BLaER1 (cell line): Measurements from ENCODE around the gene EHHADH.
A peak's percentile ranks its signal among the peaks of the same experiment; 100 is the strongest.

Source experiments
- H3K27ac ChIP-seq: shearing (Covaris generic); formaldehyde crosslinking; 2 replicates; pipeline ENCODE4 v1.8.1; 2022
- H3K27me3 ChIP-seq: shearing (Covaris generic); formaldehyde crosslinking; 2 replicates; pipeline ENCODE4 v1.8.1; 2022
- H3K36me3 ChIP-seq: shearing (Covaris generic); formaldehyde crosslinking; 2 replicates; pipeline ENCODE4 v1.8.1; 2022
- H3K4me1 ChIP-seq: shearing (Covaris generic); formaldehyde crosslinking; 2 replicates; pipeline ENCODE4 v1.8.1; 2022
- H3K4me2 ChIP-seq: shearing (Covaris generic); formaldehyde crosslinking; 2 replicates; pipeline ENCODE4 v1.8.1; 2022
- H3K4me3 ChIP-seq: shearing (Covaris generic); formaldehyde crosslinking; 2 replicates; pipeline ENCODE4 v1.8.1; 2022
- H3K9ac ChIP-seq: shearing (Covaris generic); formaldehyde crosslinking; 2 replicates; pipeline ENCODE4 v1.8.1; 2022
- H3K9me3 ChIP-seq: shearing (Covaris generic); formaldehyde crosslinking; 2 replicates; pipeline ENCODE4 v1.8.1; 2022
- H4K20me1 ChIP-seq: shearing (Covaris generic); formaldehyde crosslinking; 2 replicates; pipeline ENCODE4 v1.8.1; 2022
- Cebpa-rat ChIP-seq: shearing (Covaris generic); IDR thresholded peaks from 2 replicates; pipeline ENCODE4 v1.8.1; 2022

Gene EHHADH

DNA sequence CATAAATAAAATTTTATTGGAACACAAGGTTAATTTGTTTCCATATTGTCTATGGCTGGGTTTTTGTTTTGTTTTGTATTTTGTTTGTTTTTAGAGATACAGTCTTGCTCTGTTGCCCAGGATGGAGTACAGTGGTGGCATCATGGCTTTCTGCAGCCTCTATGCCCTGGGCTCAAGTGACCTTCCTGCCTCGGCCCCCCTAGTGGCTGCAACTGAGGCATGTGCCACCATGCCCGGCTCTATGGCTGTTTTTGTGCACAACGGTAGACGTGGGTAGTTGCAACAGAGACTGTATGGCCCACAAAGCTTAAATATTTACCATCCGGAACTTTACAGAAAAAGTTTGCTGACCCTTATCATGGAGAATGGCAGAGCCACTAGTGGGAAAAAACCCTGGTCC is 54.2 kb downstream of the EHHADH start:
- H3K4me2 ChIP-seq: no peak overlapping the region
- no peak for TF ChIP-seq Cebpa-rat
- no peak overlapping the region for H3K4me3 ChIP-seq

DNA sequence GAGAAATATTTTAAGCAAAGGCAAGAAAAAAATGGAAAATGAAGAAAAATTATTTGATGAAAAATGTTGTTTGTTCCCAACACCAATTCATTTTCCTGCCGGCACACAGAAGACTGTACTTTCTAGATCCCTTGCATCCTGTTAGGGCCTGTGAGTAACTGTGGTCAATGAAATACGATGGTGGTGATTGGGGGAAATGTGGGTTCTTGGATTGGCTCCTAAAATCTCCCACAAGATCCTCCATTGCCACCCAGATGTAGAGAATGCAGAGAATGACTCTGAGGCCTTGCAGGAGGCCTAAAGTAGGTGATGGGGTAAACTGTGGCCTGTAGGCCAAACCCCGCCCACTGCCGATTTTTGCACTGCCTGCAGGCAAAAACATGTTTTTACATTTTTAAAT is 54.6 kb downstream of the EHHADH start:
- no peaks in the 10 kb centered on the region for H3K4me1 ChIP-seq
- H3K9ac ChIP-seq: no peak overlapping the region
- H3K4me2 ChIP-seq: no peak overlapping the region
- H4K20me1 ChIP-seq: no peaks in the 10 kb centered on the region
- H3K4me3 ChIP-seq: no peak overlapping the region
- no peaks in the 10 kb centered on the region for H3K9me3 ChIP-seq
- no peaks in the 10 kb centered on the region for H3K27me3 ChIP-seq
- TF ChIP-seq Cebpa-rat: no peak
- H3K36me3 ChIP-seq: no peaks in the 10 kb centered on the region
- H3K27ac ChIP-seq: no peak overlapping the region

More for the DNA sequence above, 54.2 kb downstream of the EHHADH start:
- no peak overlapping the region for H3K9ac ChIP-seq
- H3K4me1 ChIP-seq: no peaks in the 10 kb centered on the region
- H4K20me1 ChIP-seq: no peaks in the 10 kb centered on the region
- no peaks in the 10 kb centered on the region for H3K9me3 ChIP-seq
- no peaks in the 10 kb centered on the region for H3K36me3 ChIP-seq
- no peak overlapping the region for H3K27ac ChIP-seq
- H3K27me3 ChIP-seq: no peaks in the 10 kb centered on the region

DNA sequence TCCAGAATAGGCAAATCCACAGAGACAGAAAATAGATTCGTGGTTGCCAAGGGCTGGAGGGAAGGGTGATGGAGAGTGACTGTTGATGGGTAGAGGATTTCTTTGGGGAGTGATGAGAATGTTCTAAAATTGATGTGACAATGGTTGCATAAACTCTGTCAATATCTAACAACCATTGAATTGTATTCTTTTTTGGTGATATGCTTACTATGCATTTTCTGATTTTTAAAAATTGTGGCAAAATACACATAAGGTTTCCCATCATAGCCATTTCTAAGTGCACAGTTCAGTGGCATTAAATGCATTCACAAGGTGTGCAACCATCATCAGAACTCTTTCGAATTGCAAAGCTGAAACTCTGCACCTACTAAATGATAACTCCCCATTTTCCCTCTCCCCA is 56.8 kb downstream of the EHHADH start:
- Histone ChIP-seq H3K36me3 (no peaks in the 10 kb centered on the region), H3K9ac (no peak overlapping the region), H3K4me2 (no peak overlapping the region), H3K27me3 (no peaks in the 10 kb centered on the region), H3K4me3 (no peak overlapping the region), H4K20me1 (no peaks in the 10 kb centered on the region), H3K27ac (no peak overlapping the region), H3K9me3 (no peaks in the 10 kb centered on the region), H3K4me1 (no peaks in the 10 kb centered on the region)
- TF ChIP-seq Cebpa-rat: no peak

DNA sequence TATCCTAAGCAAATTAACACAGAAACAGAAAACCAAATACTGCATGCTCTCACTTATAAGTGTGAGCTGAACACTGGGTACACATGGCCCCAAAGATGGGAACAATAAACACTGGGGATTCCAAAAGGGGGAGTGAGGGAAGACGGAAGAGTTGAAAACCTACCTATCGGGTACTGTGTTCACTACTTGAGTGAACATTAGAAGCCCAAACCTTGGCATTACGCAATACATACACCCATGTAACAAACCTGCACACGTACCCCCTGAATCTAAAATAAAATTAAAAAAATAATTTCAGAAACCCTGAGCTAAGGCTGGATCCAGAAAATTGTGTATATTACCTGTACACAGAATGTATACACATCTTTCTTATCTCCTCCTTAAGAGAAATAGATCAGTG is 58.2 kb downstream of the EHHADH start:
- H3K36me3 ChIP-seq: no peaks in the 10 kb centered on the region
- no peak overlapping the region for H3K4me3 ChIP-seq
- H3K9me3 ChIP-seq: no peaks in the 10 kb centered on the region
- H3K27me3 ChIP-seq: no peaks in the 10 kb centered on the region
- no peak overlapping the region for H3K9ac ChIP-seq
- H3K4me1 ChIP-seq: no peaks in the 10 kb centered on the region
- TF ChIP-seq Cebpa-rat: peak; percentile 69; the same call in 1 of the 2 replicates
- H4K20me1 ChIP-seq: no peaks in the 10 kb centered on the region
- no peak overlapping the region for H3K4me2 ChIP-seq
- no peak overlapping the region for H3K27ac ChIP-seq

DNA sequence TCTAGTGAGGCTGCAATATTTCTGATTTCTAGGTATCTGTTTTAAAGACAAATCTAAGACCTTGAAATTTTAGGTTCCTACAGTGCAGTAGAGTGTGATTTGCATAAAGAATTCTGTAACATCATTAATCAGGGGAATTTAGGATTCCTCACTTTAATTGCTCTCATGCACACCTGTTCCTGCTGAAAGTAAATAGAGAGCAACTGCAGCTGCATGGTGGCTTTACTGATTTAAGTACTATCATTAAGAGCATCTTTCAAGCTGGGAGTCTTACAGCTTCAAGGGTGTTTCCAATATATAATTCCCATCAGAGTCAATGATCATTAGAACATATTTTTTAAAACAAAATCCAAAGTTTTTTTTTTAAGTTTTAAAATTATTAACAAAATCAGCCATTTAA is 65.0 kb downstream of the EHHADH start:
- H3K27ac ChIP-seq: no peak overlapping the region
- H3K27me3 ChIP-seq: no peaks in the 10 kb centered on the region
- H3K9me3 ChIP-seq: no peaks in the 10 kb centered on the region
- no peaks in the 10 kb centered on the region for H3K36me3 ChIP-seq
- no peaks in the 10 kb centered on the region for H4K20me1 ChIP-seq
- no peaks in the 10 kb centered on the region for H3K4me1 ChIP-seq
- no peak overlapping the region for H3K4me2 ChIP-seq
- H3K4me3 ChIP-seq: no peak overlapping the region
- no peak for TF ChIP-seq Cebpa-rat
- H3K9ac ChIP-seq: no peak overlapping the region

DNA sequence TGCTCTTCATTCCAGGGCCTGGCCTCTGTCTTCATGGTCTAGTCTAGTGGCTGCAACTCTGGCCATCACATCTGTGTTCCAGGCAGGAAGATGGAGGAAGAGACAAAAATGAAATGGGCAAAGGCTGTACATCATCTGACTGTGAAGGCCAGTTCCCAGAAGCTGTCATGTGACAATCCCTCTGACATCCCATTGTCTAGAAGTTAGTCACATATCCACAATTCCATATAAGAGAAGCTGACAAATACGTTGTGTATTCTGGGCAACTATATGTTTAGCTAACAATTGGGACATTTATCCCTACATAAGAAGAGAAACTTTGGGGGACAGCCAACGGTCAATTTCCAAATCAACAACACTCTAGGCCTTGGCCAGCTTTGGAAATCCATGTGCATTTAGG is 66.5 kb downstream of the EHHADH start:
- Histone ChIP-seq H3K36me3 (no peaks in the 10 kb centered on the region), H3K9ac (no peak overlapping the region), H4K20me1 (no peaks in the 10 kb centered on the region), H3K4me3 (no peak overlapping the region), H3K4me2 (no peak overlapping the region), H3K27me3 (no peaks in the 10 kb centered on the region), H3K4me1 (no peaks in the 10 kb centered on the region), H3K27ac (no peak overlapping the region), H3K9me3 (no peaks in the 10 kb centered on the region)
- TF ChIP-seq Cebpa-rat: no peak

DNA sequence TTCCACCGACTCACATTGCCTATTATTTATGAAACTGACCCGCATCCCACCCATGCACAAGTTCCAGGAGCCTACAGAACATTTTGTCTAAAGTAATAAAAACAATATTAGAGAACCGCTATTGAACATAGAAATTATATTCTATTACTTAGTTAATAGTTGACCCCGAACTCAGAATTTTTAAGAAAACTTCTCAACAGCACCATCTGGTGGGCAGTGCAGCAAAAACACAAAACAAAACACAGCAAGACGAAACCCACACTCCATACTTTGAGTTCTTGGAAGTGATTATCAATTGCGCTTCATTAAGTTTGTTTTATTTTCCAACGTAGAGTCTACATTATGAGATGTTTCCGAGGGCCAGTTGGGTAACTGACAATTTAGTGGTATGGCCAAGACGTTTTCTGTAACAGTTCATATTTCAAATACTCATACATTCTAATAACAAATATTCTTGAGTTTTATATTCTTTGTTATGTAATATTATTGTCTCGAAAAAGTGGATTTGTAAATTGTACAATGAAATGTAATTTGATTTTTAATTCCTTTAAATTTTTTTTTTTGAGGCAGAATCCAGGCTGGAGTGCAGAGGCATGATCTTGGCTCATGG is 77.0 kb downstream of the EHHADH start:
- Histone ChIP-seq H3K27me3 (no peaks in the 10 kb centered on the region), H4K20me1 (no peaks in the 10 kb centered on the region), H3K9me3 (no peaks in the 10 kb centered on the region), H3K27ac (no peak overlapping the region), H3K4me2 (no peak overlapping the region), H3K36me3 (no peaks in the 10 kb centered on the region), H3K4me1 (peaks cover 20% of the 10 kb centered on the region), H3K9ac (no peak overlapping the region), H3K4me3 (no peak overlapping the region)
- TF ChIP-seq Cebpa-rat: no peak

DNA sequence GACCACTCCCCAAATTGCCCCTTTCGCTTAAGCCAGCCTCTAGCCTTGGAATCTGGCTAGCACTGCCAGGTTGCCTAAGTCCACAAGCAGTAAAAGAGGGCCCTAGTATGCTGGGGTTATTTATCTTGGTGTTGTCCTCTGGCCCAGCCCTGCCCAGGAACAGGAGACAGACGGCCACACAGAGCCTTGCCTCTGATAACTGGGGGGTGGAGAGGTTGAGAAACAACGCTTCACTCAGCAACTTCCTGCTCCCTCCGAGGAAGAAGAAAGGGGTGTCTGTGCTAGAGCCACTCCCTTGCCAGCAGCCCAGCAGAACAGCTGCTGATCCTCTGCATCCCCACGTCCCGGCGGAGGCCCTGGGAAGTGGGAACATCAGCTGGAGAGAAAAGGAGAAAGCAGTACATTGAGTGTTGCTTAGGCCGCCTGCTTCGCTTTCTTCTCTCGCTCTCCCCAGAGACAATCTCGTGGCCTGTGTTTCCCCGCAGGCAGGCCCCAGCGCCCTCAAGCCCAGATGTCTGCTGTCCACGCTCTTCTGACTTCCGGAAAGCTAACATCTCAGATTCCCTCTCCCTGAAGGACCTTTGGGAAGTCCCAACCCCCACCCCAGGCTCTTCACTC is 78.4 kb downstream of the EHHADH start:
- H3K9me3 ChIP-seq: no peaks in the 10 kb centered on the region
- peak overlapping the region; percentile 50 for H3K4me3 ChIP-seq
- no peaks in the 10 kb centered on the region for H4K20me1 ChIP-seq
- no peaks in the 10 kb centered on the region for H3K36me3 ChIP-seq
- no peak for TF ChIP-seq Cebpa-rat
- peak overlapping the region; percentile 84 for H3K27ac ChIP-seq
- peak overlapping the region; percentile 90 for H3K4me2 ChIP-seq
- peaks cover 20% of the 10 kb centered on the region for H3K4me1 ChIP-seq
- peak overlapping the region; percentile 77 for H3K9ac ChIP-seq
- no peaks in the 10 kb centered on the region for H3K27me3 ChIP-seq

DNA sequence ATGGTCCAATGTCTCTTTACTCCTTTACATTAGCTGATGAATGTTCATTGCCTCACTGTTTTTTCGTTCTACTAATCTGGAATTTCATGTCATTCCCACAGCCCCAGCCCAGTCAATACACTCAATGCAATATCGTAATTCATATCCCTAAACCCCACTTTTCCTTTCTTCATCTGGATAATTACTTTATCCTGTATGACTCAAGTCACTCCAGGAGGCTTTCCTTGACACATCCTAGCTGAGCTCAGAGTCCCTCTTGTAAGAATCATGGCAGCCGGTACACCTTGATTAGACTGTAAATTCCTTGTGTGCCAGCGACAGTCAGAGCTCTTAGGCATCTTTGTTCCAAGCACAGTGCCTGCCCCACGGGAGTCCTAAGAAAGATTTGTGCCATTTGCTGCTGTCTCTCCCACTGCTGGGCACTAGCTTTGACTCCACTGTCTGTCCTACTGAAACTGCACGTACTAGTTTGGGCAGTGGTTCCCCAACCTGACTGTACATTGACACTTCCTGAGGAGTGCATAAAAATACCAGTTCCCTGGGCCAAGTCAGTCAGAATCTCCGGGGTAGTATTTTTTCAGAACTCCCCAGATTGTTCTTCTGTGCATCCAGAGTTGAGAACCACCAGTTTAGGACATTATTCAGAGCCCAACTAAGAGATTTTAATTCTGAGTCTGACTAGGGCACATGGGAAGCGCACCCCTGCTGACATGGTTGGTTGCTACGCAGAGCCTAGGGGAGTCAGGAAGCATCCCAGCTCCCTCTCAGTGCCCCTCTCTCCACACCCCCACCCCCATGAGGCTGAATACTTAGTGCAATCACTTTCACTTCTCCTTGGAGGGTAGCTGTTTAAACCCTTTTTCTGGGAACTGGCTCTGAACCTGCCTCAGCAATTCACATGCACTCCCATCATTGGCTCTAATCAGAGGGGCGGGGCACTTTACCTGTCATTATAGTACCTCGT is 81.5 kb downstream of the EHHADH start:
- H3K4me3 ChIP-seq: no peak overlapping the region
- H3K9me3 ChIP-seq: no peaks in the 10 kb centered on the region
- no peaks in the 10 kb centered on the region for H3K27me3 ChIP-seq
- H4K20me1 ChIP-seq: no peaks in the 10 kb centered on the region
- no peak overlapping the region for H3K4me2 ChIP-seq
- TF ChIP-seq Cebpa-rat: no peak
- no peak overlapping the region for H3K27ac ChIP-seq
- H3K4me1 ChIP-seq: peaks cover 20% of the 10 kb centered on the region
- no peak overlapping the region for H3K9ac ChIP-seq
- H3K36me3 ChIP-seq: no peaks in the 10 kb centered on the region
